Measurements from ENCODE around the gene NOXRED1.
A peak's percentile ranks its signal among the peaks of the same experiment; 100 is the strongest.

DNA sequence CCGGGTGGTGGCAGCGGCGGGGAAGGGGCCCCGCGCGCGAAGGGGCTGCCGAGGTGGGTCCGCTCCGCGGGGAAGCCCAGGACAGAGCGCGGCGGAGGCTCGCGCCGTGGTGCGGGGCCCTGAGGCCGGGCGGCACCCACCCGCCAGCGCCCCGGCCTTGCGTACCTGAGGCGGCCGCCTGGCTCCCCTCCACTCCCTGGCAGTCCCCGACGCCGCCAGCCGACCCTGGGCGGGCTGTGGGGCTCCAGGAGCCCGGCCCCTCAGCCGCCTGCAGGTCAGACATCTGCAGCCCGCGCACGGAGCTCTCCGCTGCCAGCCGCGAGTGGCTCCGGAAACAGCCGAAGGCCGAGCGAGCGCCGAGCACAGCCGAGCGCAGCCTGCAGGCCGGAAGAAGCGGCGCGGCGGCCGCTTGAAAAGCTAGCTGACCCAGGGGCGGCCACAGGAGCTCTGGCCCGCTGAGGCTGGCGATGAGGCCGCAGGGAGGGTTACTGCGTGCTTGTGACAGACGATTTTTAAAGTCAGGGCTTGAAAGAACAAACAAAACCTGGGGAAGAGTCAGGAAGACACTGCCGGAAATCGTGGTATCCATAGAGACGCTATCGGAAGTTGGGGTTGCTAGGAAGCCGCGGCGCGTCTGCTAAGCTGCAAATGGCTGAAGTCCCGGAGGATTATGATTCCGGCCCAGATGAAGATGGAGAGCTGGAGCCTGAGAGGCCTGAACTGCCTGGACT is 46.4 kb downstream of the NOXRED1 start, which contains the start of the genes SAMD15 and TMED8:
- TF ChIP-seq, protein P1, sequence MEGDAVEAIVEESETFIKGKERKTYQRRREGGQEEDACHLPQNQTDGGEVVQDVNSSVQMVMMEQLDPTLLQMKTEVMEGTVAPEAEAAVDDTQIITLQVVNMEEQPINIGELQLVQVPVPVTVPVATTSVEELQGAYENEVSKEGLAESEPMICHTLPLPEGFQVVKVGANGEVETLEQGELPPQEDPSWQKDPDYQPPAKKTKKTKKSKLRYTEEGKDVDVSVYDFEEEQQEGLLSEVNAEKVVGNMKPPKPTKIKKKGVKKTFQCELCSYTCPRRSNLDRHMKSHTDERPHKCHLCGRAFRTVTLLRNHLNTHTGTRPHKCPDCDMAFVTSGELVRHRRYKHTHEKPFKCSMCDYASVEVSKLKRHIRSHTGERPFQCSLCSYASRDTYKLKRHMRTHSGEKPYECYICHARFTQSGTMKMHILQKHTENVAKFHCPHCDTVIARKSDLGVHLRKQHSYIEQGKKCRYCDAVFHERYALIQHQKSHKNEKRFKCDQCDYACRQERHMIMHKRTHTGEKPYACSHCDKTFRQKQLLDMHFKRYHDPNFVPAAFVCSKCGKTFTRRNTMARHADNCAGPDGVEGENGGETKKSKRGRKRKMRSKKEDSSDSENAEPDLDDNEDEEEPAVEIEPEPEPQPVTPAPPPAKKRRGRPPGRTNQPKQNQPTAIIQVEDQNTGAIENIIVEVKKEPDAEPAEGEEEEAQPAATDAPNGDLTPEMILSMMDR (IDR thresholded peaks at IDR 0.05), result peak in 2 of 3 donors; percentile 28 to 45
- TF ChIP-seq POLR2A (IDR thresholded peaks at IDR 0.05) (no peak), POLR2AphosphoS5 (IDR thresholded peaks at IDR 0.05) (peak in 1 of 3 donors; percentile 31)

Measured in breast epithelium (tissue), 3 donors.